Measurements from ENCODE around the gene FAM174B. TPM values are rescaled to one million over a fixed set of nuclear protein-coding genes. Genes with fewer than 3 reads are reported as not detected.
"Not testable (repeated sequence)": the region's sequence is repeated elsewhere in the genome, so short reads cannot be mapped to it uniquely, and the experiment has no call there.

FAM174B gene
- total RNA-seq, 4 donors from 2014 or later = 15.4 to 75.2 (median 18.3) TPM

- no peak overlapping the region for H3K27ac ChIP-seq
- H3K27me3 ChIP-seq = no peaks in the 10 kb centered on the region
- no peaks in the 10 kb centered on the region for H3K9me3 ChIP-seq
- H3K36me3 ChIP-seq = no peaks in the 10 kb centered on the region
- WGBS, 2 donors (ENCODE audit: low coverage in 1 of 2) = 74 to 76% methylated on average over 5 to 7 of the region's 7 CpGs
- TF ChIP-seq POLR2A (IDR thresholded peaks at IDR 0.05) (no peak), POLR2AphosphoS5 (IDR thresholded peaks at IDR 0.05) (no peak), CTCF (IDR thresholded peaks at IDR 0.05) (no peak), EP300 (IDR thresholded peaks at IDR 0.05; ENCODE audit: low read depth) (no peak)
- in situ Hi-C loops (cut with MboI; ENCODE audit: low pct_ligation_motif_present in 1 of 4, low pct_unique_long_range_greater_than_20kb in 1 of 4, low sequenced_read_pairs in 3 of 4) (no loop called here), intact Hi-C loops (cut with DNase I; ENCODE audit: low total_unique reads) (loop anchor here (10.0 kb wide), 1 partner anchor 53 kb away; no protein-coding TSS in a partner anchor)
- H3K4me3 ChIP-seq = no peak overlapping the region
- H3K4me1 ChIP-seq = peaks cover 0 to 13% (median 7%) of the 10 kb centered on the region in 4 donors
- no peak for DNase-seq
These were observed 43.4 kb downstream of the FAM174B start for GRCh38 chr15:92611995-92612745.

- Histone ChIP-seq H3K36me3 (no peaks in the 10 kb centered on the region), H3K9me3 (no peaks in the 10 kb centered on the region), H3K4me3 (no peak overlapping the region), H3K27me3 (no peaks in the 10 kb centered on the region), H3K27ac (no peak overlapping the region), H3K4me1 (peaks cover 0 to 3% (median 0%) of the 10 kb centered on the region in 4 donors)
- TF ChIP-seq POLR2AphosphoS5 (IDR thresholded peaks at IDR 0.05) (no peak), CTCF (IDR thresholded peaks at IDR 0.05) (no peak), POLR2A (IDR thresholded peaks at IDR 0.05) (no peak), EP300 (IDR thresholded peaks at IDR 0.05; ENCODE audit: low read depth) (no peak)
- intact Hi-C loops (cut with DNase I; ENCODE audit: low total_unique reads) (loop anchor here (10.0 kb wide), 1 partner anchor 54 kb away; no protein-coding TSS in a partner anchor), in situ Hi-C loops (cut with MboI; ENCODE audit: low pct_ligation_motif_present in 1 of 4, low pct_unique_long_range_greater_than_20kb in 1 of 4, low sequenced_read_pairs in 3 of 4) (no loop called here)
- no peak for DNase-seq
These were observed 44.4 kb downstream of the FAM174B start for GRCh38 chr15:92611150-92611549.

- no peaks in the 10 kb centered on the region for H3K9me3 ChIP-seq
- no peak for TF ChIP-seq EP300 (IDR thresholded peaks at IDR 0.05; ENCODE audit: low read depth)
- intact Hi-C loops (cut with DNase I; ENCODE audit: low total_unique reads) = loop anchor here (10.0 kb wide), 1 partner anchor 55 kb away; no protein-coding TSS in a partner anchor
- no peak for DNase-seq
- no peaks in the 10 kb centered on the region for H3K36me3 ChIP-seq
- H3K4me1 ChIP-seq = no peaks in the 10 kb centered on the region
- H3K27me3 ChIP-seq = no peaks in the 10 kb centered on the region
- WGBS, 2 donors (ENCODE audit: low coverage in 1 of 2) = 80 to 83% methylated on average over 1 to 9 of the region's 9 CpGs
- in situ Hi-C loops (cut with MboI; ENCODE audit: low pct_ligation_motif_present in 1 of 4, low pct_unique_long_range_greater_than_20kb in 1 of 4, low sequenced_read_pairs in 3 of 4) = no loop called here
- H3K27ac ChIP-seq = no peak overlapping the region
- no peak overlapping the region for H3K4me3 ChIP-seq
These were observed 45.5 kb downstream of the FAM174B start for GRCh38 chr15:92610101-92610520.

GRCh38 chr15:92608866-92609700, 46.5 kb downstream of the FAM174B start:
- Histone ChIP-seq H3K36me3 (no peaks in the 10 kb centered on the region), H3K4me3 (no peak overlapping the region), H3K27me3 (no peaks in the 10 kb centered on the region), H3K27ac (no peak overlapping the region), H3K4me1 (no peaks in the 10 kb centered on the region), H3K9me3 (no peaks in the 10 kb centered on the region)
- no peak for DNase-seq
- no peak for TF ChIP-seq POLR2A (IDR thresholded peaks at IDR 0.05)
- no peak for TF ChIP-seq POLR2AphosphoS5 (IDR thresholded peaks at IDR 0.05)
- no peak for TF ChIP-seq EP300 (IDR thresholded peaks at IDR 0.05; ENCODE audit: low read depth)
- TF ChIP-seq CTCF (IDR thresholded peaks at IDR 0.05) = no peak
- intact Hi-C loops (cut with DNase I; ENCODE audit: low total_unique reads) (no loop called here), in situ Hi-C loops (cut with MboI; ENCODE audit: low pct_ligation_motif_present in 1 of 4, low pct_unique_long_range_greater_than_20kb in 1 of 4, low sequenced_read_pairs in 3 of 4) (no loop called here)
- 86% methylated on average over 20 of the region's 20 CpGs; no CpG with 5 or more reads in 1 of the 2 donors for WGBS, 2 donors (ENCODE audit: low coverage in 1 of 2)

GRCh38 chr15:92606836-92607150, 48.8 kb downstream of the FAM174B start:
- intact Hi-C loops (cut with DNase I; ENCODE audit: low total_unique reads) = not testable (repeated sequence)
- 90% methylated on average over 9 of the region's 15 CpGs; no CpG with 5 or more reads in 1 of the 2 donors for WGBS, 2 donors (ENCODE audit: low coverage in 1 of 2)

More at GRCh38 chr15:92606836-92607150, 48.8 kb downstream of the FAM174B start:
- H3K27me3 ChIP-seq; DNase-seq; H3K4me1 ChIP-seq; in situ Hi-C loops (cut with MboI; ENCODE audit: low pct_ligation_motif_present in 1 of 4, low pct_unique_long_range_greater_than_20kb in 1 of 4, low sequenced_read_pairs in 3 of 4); H3K27ac ChIP-seq; H3K9me3 ChIP-seq; H3K36me3 ChIP-seq; H3K4me3 ChIP-seq: not testable (repeated sequence)
